MCF 10A (cell line): Measurements from ENCODE around the gene KLHL35. TPM values are rescaled to one million over a fixed set of nuclear protein-coding genes. Genes with fewer than 3 reads are reported as not detected.
A peak's percentile ranks its signal among the peaks of the same experiment; 100 is the strongest.

Experiments used
- BruUV-seq: library from RNA; stranded (reverse); fragments of 400-500 nt; replicated peaks from 2 replicates; lab custom pipeline; 2021; lab: Mats Ljungman, UMichigan
- CTCF ChIA-PET: fragments of 300-600 bp; sonication (Branson Sonifier 250); formaldehyde crosslinking; extraction: SDS; loops from one replicate; lab custom pipeline; 2021; ENCODE audit warnings: antibody characterized with exemption, inconsistent platforms; lab: Yijun Ruan, JAX
- POLR2A ChIA-PET: fragments of 300-600, 350-650 bp; sonication (Branson Sonifier 250); formaldehyde crosslinking; extraction: SDS; loops from one replicate; lab custom pipeline; 2020; ENCODE audit warnings: antibody characterized with exemption, inconsistent platforms; lab: Yijun Ruan, JAX
- DNase-seq: peaks from one replicate; pipeline ENCODE4 v3.0.0-alpha.2; 2018; ENCODE audit not compliant: unreplicated experiment
- H3K27ac Mint-ChIP-seq: one replicate; pipeline ENCODE4 v1.8.0; 2022; ENCODE audit warnings: mild to moderate bottlenecking, low read depth, mixed read lengths; ENCODE audit not compliant: unreplicated experiment
- H3K27me3 Mint-ChIP-seq: one replicate; pipeline ENCODE4 v1.8.0; 2022; ENCODE audit warnings: mixed read lengths; ENCODE audit not compliant: insufficient read depth, unreplicated experiment
- H3K36me3 Mint-ChIP-seq: one replicate; pipeline ENCODE4 v1.8.0; 2022; ENCODE audit warnings: mild to moderate bottlenecking, moderate library complexity, mixed read lengths; ENCODE audit not compliant: insufficient read depth, unreplicated experiment
- H3K4me1 Mint-ChIP-seq: one replicate; pipeline ENCODE4 v1.8.0; 2022; ENCODE audit warnings: mixed read lengths; ENCODE audit not compliant: insufficient read depth, unreplicated experiment
- H3K4me3 Mint-ChIP-seq: one replicate; pipeline ENCODE4 v1.8.0; 2022; ENCODE audit warnings: mild to moderate bottlenecking, moderate library complexity, mixed read lengths; ENCODE audit not compliant: unreplicated experiment
- H3K9me3 Mint-ChIP-seq: one replicate; pipeline ENCODE4 v1.8.0; 2022; ENCODE audit warnings: mixed read lengths; ENCODE audit not compliant: unreplicated experiment
- CTCF ChIP-seq: fragments of 200-600 bp; IDR thresholded peaks from one replicate; pipeline ENCODE4 v1.8.0; 2022; ENCODE audit warnings: antibody characterized with exemption, mild to moderate bottlenecking; ENCODE audit not compliant: unreplicated experiment
- intact Hi-C: fragments of 100-400 bp; cut with micrococcal nuclease; formaldehyde crosslinking; loops from 2 replicates; pipeline ENCODE4 v1.14.1; 2022
- total RNA-seq: library from RNA; stranded (reverse); gene quantifications from 2 replicates; pipeline ENCODE4 v1.2.3, GENCODE V29; 2022

KLHL35 gene
- total RNA-seq, 1 experiment from 2014 or later, result not detected

- POLR2A ChIA-PET, result interaction anchor here (0.5 to 3.3 kb wide), 6 partner anchors 12 to 804 kb away, joined by 3 to 15 read pairs (median 3); no protein-coding TSS in a partner anchor
- BruUV-seq, result no TSS peak
- CTCF ChIA-PET, result interaction anchor here (0.5 to 13.7 kb wide), 39 partner anchors 9 to 591 kb away, joined by 3 to 453 read pairs (median 4); partner anchors contain the start of gene GDPD5
Observed at GRCh38 chr11:75388386-75389275, 44.4 kb downstream of the KLHL35 start.

GRCh38 chr11:75387736-75388294 lies 45.2 kb downstream of the KLHL35 start:
- Mint-ChIP-seq H3K9me3 (no peaks in the 10 kb centered on the region), H3K4me1 (peaks cover 5% of the 10 kb centered on the region), H3K27me3 (no peaks in the 10 kb centered on the region), H3K4me3 (no peak overlapping the region), H3K27ac (no peak overlapping the region), H3K36me3 (no peaks in the 10 kb centered on the region)
- DNase-seq, result no peak
- ChIA-PET CTCF (interaction anchor here (0.5 to 13.7 kb wide), 26 partner anchors 10 to 592 kb away, joined by 3 to 453 read pairs (median 4); partner anchors contain the start of gene GDPD5), POLR2A (interaction anchor here (0.5 to 3.3 kb wide), 5 partner anchors 13 to 805 kb away, joined by 3 to 15 read pairs (median 3); no protein-coding TSS in a partner anchor)
- intact Hi-C loops, result loop anchor here (1.0 to 2.0 kb wide), 3 partner anchors 57 to 144 kb away; no protein-coding TSS in a partner anchor
- no peak for TF ChIP-seq CTCF
- no TSS peak for BruUV-seq

More at GRCh38 chr11:75388386-75389275, 44.4 kb downstream of the KLHL35 start:
- Mint-ChIP-seq H3K4me1 (peaks cover 5% of the 10 kb centered on the region), H3K4me3 (no peak overlapping the region), H3K36me3 (no peaks in the 10 kb centered on the region), H3K9me3 (no peaks in the 10 kb centered on the region), H3K27me3 (no peaks in the 10 kb centered on the region), H3K27ac (no peak overlapping the region)
- intact Hi-C loops, result loop anchor here (1.0 to 2.0 kb wide), 3 partner anchors 56 to 144 kb away; no protein-coding TSS in a partner anchor
- peak; percentile 67 for TF ChIP-seq CTCF
- peak; percentile 86 for DNase-seq

DNA sequence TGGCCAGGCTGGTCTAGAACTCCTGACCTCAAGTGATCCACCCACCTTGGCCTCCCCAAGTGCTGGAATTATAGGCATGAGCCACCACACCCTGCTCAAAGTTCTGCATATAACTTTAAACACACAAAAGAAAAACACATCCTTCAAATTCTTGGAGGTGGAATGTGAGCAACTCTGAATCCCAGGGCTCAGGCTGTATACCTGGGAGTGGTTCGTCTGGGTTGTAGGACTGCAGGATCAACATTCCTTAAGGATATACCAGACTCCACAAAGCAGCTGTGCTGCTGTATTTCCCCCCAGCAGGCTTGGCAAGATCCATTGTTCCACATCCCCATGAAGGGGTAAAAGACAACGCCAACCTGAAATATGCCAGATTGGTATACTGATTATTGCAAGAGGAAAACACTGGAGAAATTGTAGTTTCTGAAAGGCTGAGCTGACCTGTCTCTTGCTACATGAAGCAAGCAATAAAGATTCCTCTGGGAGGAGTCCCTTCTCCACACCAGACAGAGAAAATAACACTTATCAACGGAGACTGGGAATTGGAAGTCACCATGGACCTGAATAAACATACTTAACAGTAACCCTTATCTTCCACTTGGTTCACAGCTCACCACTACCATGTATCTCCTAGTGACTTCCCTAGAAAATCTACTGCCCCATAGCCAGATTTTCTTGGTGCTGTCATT lies 45.9 kb downstream of the KLHL35 start:
- H3K27ac Mint-ChIP-seq, result no peak overlapping the region
- CTCF ChIA-PET, result interaction anchor here (0.5 to 13.7 kb wide), 12 partner anchors 10 to 156 kb away, joined by 3 to 453 read pairs (median 18); partner anchors contain the start of gene GDPD5
- no peaks in the 10 kb centered on the region for H3K27me3 Mint-ChIP-seq
- BruUV-seq, result no TSS peak
- no peak for TF ChIP-seq CTCF
- H3K9me3 Mint-ChIP-seq, result no peaks in the 10 kb centered on the region
- no peak for DNase-seq
- no peak overlapping the region for H3K4me3 Mint-ChIP-seq
- H3K4me1 Mint-ChIP-seq, result peaks cover 5% of the 10 kb centered on the region
- intact Hi-C loops, result no loop called here
- POLR2A ChIA-PET, result interaction anchor here (1.2 kb wide), 1 partner anchor 61 kb away, joined by 5 read pairs; no protein-coding TSS in a partner anchor
- H3K36me3 Mint-ChIP-seq, result no peaks in the 10 kb centered on the region
